Panc1 (cell line): ENCODE measurements around the gene NCBP1. TPM values are rescaled to one million over a fixed set of nuclear protein-coding genes. Genes with fewer than 3 reads are reported as not detected.

Experiments used
- ATAC-seq: fragments of 200-7000 bp; cut with Tn5 transposase; 2 replicates; pipeline ENCODE4 v1.9.1; 2020; ENCODE audit warnings: mild to moderate bottlenecking, moderate library complexity
- BruUV-seq: library from RNA; stranded (reverse); fragments of 400-500 nt; replicated peaks from 2 replicates; lab custom pipeline; 2021; lab: Mats Ljungman, UMichigan
- CTCF ChIA-PET: fragments of 300-600 bp; sonication (Branson Sonifier 250); formaldehyde crosslinking; loops from one replicate; lab custom pipeline; 2022; ENCODE audit warnings: antibody characterized with exemption; lab: Charles Lee
- POLR2A ChIA-PET: fragments of 300-600 bp; sonication (Branson Sonifier 250); formaldehyde crosslinking; loops from one replicate; lab custom pipeline; 2022; ENCODE audit warnings: antibody characterized with exemption; lab: Charles Lee
- DNase-seq: peaks from one replicate; pipeline ENCODE4 v3.0.0-alpha.2; 2010; ENCODE audit warnings: low read depth, low spot score
- H3K27ac ChIP-seq: 2 replicates; pipeline ENCODE4 v1.5.1; 2011; ENCODE audit warnings: mild to moderate bottlenecking, low read length, inconsistent platforms
- H3K27me3 ChIP-seq: fragments of 200-500 bp; sonication (Bioruptor generic); 2 replicates; pipeline ENCODE4 v1.6.0; 2014; ENCODE audit warnings: low read length, inconsistent platforms; ENCODE audit not compliant: control insufficient read depth, insufficient read depth
- H3K36me3 ChIP-seq: fragments of 200-500 bp; sonication (Bioruptor generic); 2 replicates; pipeline ENCODE4 v1.5.1; 2014; ENCODE audit warnings: inconsistent platforms, mild to moderate bottlenecking, low read length, moderate library complexity; ENCODE audit not compliant: control insufficient read depth, insufficient read depth
- H3K4me1 ChIP-seq: 2 replicates; pipeline ENCODE4 v1.5.1; 2011; ENCODE audit warnings: inconsistent platforms, mild to moderate bottlenecking, low read length, moderate library complexity; ENCODE audit not compliant: control insufficient read depth, insufficient read depth
- H3K4me3 ChIP-seq, 2 experiments: 2 replicates each; pipeline ENCODE4 v1.5.1; 2011 to 2012; ENCODE audit warnings: low read depth in 2 of 2, low read length in 2 of 2, mild to moderate bottlenecking in 2 of 2, inconsistent platforms in 1 of 2, moderate library complexity in 1 of 2
- H3K9me3 ChIP-seq: fragments of 200-500 bp; sonication (Bioruptor generic); 2 replicates; pipeline ENCODE4 v1.5.1; 2014; ENCODE audit warnings: low read depth, mild to moderate bottlenecking, inconsistent platforms, low read length, moderate library complexity; ENCODE audit not compliant: control insufficient read depth, insufficient read depth
- POLR2AphosphoS5 ChIP-seq: IDR thresholded peaks from 2 replicates; pipeline ENCODE4 v1.6.1; 2012; ENCODE audit warnings: mild to moderate bottlenecking, low read depth, low read length, moderate library complexity
- SIN3A ChIP-seq: IDR thresholded peaks from 2 replicates; pipeline ENCODE4 v1.6.1; 2012; ENCODE audit warnings: low read depth, mild to moderate bottlenecking, low read length, moderate library complexity, borderline replicate concordance; ENCODE audit not compliant: insufficient read depth
- TCF7L2 ChIP-seq: IDR thresholded peaks from 2 replicates; pipeline ENCODE4 v1.6.1; 2011; ENCODE audit warnings: mild to moderate bottlenecking, low read depth, low read length, inconsistent platforms
- in situ Hi-C: cut with HindIII; loops from 2 replicates; pipeline ENCODE4 v1.10.0; 2016; ENCODE audit warnings: low sequenced_read_pairs, low pct_unique_long_range_greater_than_20kb
- intact Hi-C: fragments of 100-400 bp; cut with micrococcal nuclease; formaldehyde crosslinking; loops from one replicate; pipeline ENCODE4 v1.10.0; 2022; ENCODE audit not compliant: unreplicated experiment
- total RNA-seq: library from RNA; stranded (reverse); gene quantifications from one replicate; pipeline ENCODE4 v1.2.1, GENCODE V29; 2021; ENCODE audit not compliant: unreplicated experiment
- TF ChIP-seq, protein P1 (sequence below): fragments of 450-650 bp; IDR thresholded peaks from 2 replicates; pipeline ENCODE4 v1.5.1; 2017; ENCODE audit warnings: mild to moderate bottlenecking
- TF ChIP-seq, protein P2 (sequence below), 2 experiments: IDR thresholded peaks; 2 replicates each; pipeline ENCODE4 v1.6.1; 2011 to 2012; ENCODE audit warnings: low read depth in 2 of 2, control low read depth in 1 of 2, low read length in 1 of 2, mild to moderate bottlenecking in 1 of 2, moderate library complexity in 1 of 2; ENCODE audit not compliant: insufficient read depth in 1 of 2

NCBP1 gene
- total RNA-seq, 1 experiment from 2014 or later = 30.1 TPM

- intact Hi-C loops (no loop called here), in situ Hi-C loops (no loop called here)
- Histone ChIP-seq H3K4me1 (peaks cover 5% of the 10 kb centered on the region; the same call in 1 of the 2 replicates), H3K27ac (no peak overlapping the region), H3K9me3 (no peaks in the 10 kb centered on the region), H3K27me3 (no peaks in the 10 kb centered on the region), H3K4me3 (no peak overlapping the region), H3K36me3 (no peaks in the 10 kb centered on the region; the same call in none of the 2 replicates)
- no peak for DNase-seq
- no TSS peak for BruUV-seq
- ChIA-PET CTCF (no interaction called here), POLR2A (no interaction called here)
- TF ChIP-seq POLR2AphosphoS5 (no peak), SIN3A (no peak), TCF7L2 (no peak)
- TF ChIP-seq, protein P1, sequence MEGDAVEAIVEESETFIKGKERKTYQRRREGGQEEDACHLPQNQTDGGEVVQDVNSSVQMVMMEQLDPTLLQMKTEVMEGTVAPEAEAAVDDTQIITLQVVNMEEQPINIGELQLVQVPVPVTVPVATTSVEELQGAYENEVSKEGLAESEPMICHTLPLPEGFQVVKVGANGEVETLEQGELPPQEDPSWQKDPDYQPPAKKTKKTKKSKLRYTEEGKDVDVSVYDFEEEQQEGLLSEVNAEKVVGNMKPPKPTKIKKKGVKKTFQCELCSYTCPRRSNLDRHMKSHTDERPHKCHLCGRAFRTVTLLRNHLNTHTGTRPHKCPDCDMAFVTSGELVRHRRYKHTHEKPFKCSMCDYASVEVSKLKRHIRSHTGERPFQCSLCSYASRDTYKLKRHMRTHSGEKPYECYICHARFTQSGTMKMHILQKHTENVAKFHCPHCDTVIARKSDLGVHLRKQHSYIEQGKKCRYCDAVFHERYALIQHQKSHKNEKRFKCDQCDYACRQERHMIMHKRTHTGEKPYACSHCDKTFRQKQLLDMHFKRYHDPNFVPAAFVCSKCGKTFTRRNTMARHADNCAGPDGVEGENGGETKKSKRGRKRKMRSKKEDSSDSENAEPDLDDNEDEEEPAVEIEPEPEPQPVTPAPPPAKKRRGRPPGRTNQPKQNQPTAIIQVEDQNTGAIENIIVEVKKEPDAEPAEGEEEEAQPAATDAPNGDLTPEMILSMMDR = no peak
- TF ChIP-seq, protein P2, sequence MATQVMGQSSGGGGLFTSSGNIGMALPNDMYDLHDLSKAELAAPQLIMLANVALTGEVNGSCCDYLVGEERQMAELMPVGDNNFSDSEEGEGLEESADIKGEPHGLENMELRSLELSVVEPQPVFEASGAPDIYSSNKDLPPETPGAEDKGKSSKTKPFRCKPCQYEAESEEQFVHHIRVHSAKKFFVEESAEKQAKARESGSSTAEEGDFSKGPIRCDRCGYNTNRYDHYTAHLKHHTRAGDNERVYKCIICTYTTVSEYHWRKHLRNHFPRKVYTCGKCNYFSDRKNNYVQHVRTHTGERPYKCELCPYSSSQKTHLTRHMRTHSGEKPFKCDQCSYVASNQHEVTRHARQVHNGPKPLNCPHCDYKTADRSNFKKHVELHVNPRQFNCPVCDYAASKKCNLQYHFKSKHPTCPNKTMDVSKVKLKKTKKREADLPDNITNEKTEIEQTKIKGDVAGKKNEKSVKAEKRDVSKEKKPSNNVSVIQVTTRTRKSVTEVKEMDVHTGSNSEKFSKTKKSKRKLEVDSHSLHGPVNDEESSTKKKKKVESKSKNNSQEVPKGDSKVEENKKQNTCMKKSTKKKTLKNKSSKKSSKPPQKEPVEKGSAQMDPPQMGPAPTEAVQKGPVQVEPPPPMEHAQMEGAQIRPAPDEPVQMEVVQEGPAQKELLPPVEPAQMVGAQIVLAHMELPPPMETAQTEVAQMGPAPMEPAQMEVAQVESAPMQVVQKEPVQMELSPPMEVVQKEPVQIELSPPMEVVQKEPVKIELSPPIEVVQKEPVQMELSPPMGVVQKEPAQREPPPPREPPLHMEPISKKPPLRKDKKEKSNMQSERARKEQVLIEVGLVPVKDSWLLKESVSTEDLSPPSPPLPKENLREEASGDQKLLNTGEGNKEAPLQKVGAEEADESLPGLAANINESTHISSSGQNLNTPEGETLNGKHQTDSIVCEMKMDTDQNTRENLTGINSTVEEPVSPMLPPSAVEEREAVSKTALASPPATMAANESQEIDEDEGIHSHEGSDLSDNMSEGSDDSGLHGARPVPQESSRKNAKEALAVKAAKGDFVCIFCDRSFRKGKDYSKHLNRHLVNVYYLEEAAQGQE (IDR thresholded peaks at IDR 0.05; ENCODE audit: insufficient read depth in 1 of 2, low read depth in 2 of 2, low read length in 1 of 2) = no peak
- ATAC-seq = no peak
Measured at GRCh38 chr9:97628668-97629067, 5.0 kb upstream of the NCBP1 start.

DNA sequence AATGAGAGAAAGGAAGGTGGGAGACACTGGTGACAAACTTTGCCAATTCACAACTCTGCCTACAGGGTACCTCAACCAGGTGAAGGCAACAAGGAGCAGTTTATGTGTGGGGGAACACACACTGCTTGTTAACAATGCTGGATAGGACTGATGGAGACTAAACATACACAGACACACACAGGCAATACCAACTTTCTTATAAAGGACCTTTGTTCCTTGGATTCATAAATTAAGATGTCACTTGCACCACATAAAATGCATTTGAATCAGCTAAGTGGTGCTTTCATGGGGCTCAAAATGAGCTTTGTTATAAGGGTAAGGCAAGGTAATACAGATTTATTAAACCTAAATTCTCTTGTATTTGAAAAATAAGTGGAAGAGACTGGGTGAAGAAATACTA lies 4.5 kb upstream of the NCBP1 start:
- no peak overlapping the region for H3K4me3 ChIP-seq
- TF ChIP-seq, protein P2 (IDR thresholded peaks at IDR 0.05; ENCODE audit: insufficient read depth in 1 of 2, low read depth in 2 of 2, low read length in 1 of 2) = no peak
- no peak for TF ChIP-seq SIN3A
- TF ChIP-seq, protein P1 = no peak
- TF ChIP-seq POLR2AphosphoS5 = no peak
- TF ChIP-seq TCF7L2 = no peak
- no peak for DNase-seq
- H3K4me1 ChIP-seq = peaks cover 5% of the 10 kb centered on the region; the same call in 1 of the 2 replicates
- no peaks in the 10 kb centered on the region; the same call in none of the 2 replicates for H3K36me3 ChIP-seq
- ChIA-PET CTCF (no interaction called here), POLR2A (no interaction called here)
- H3K27ac ChIP-seq = no peak overlapping the region
- intact Hi-C loops = no loop called here
- no peak for ATAC-seq
- in situ Hi-C loops = no loop called here
- no peaks in the 10 kb centered on the region for H3K27me3 ChIP-seq
- no TSS peak for BruUV-seq
- H3K9me3 ChIP-seq = no peaks in the 10 kb centered on the region
